ENCODE data around the gene RNFT2.
A peak's percentile ranks its signal among the peaks of the same experiment; 100 is the strongest.

- peak; percentile 92 for TF ChIP-seq CTCF (conservative IDR thresholded peaks at IDR 0.05; ENCODE audit: low read depth, low read length)
- TF ChIP-seq EZH2phosphoT487 (IDR thresholded peaks at IDR 0.05; ENCODE audit: borderline replicate concordance, low read length): no peak
- peak; percentile 44 for TF ChIP-seq EZH2 (IDR thresholded peaks at IDR 0.05; ENCODE audit: low read length, unreplicated experiment)
Measured at GRCh38 chr12:116708826-116709756, 29.0 kb upstream of the RNFT2 start.

All from PC-3 (cell line).